ENCODE results near the gene NTM. TPM values are rescaled to one million over a fixed set of nuclear protein-coding genes. Genes with fewer than 3 reads are reported as not detected.
A peak's percentile ranks its signal among the peaks of the same experiment; 100 is the strongest.

The NTM gene
- total and polyA plus RNA-seq, 2 of the 8 experiments (the other 6 are each of a cell fraction or from before 2014, with no cell fraction given), result 13.4 to 20.0 TPM

DNA sequence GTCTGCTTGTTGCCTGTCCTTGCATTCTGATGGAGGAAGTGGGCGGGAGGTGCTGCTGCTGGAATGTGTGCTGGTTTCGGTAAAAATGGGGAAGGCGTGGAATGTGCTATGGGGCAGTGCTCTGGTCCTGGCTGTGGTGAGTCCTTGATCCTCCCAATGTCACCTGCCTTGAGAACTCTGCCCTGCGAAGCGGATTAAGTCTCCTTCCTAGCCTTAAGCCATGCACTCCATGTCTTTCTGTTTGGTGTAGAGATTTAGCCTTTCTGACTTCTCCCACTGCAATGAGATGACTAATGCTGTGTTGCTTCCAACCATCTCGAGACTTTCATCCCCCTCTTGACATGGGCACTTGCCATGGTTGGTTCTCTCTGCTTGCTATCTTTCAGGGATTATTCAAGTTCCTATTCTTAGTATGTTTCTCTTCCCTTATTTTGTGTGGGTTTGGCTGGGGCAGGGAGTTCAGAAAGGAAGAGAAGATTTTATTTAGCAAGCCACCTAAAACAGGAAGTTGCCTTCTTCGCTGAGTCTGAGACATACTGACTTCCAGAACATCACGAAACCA, 687.9 kb downstream of the NTM start:
- Histone ChIP-seq H4K5ac (ENCODE audit: insufficient read length, low read depth, low read length) (no peak overlapping the region), H2BK12ac (ENCODE audit: low read depth, low read length) (peak overlapping the region; percentile 13; the same call in 1 of the 2 replicates), H2AFZ (ENCODE audit: low read length) (no peak overlapping the region), H4K91ac (replicated peaks; ENCODE audit: insufficient read length, low read length) (no peak overlapping the region), H4K8ac (ENCODE audit: extremely low read depth, insufficient read depth, low read length) (no peak overlapping the region), H2BK120ac (replicated peaks; ENCODE audit: low read depth, low read length) (no peak overlapping the region), H3K79me2 (ENCODE audit: control insufficient read depth in 1 of 2, insufficient read depth in 2 of 2, low read length in 2 of 2) (no peaks in the 10 kb centered on the region), H3K18ac (ENCODE audit: extremely low read depth, low read length) (no peak overlapping the region), H3K4ac (replicated peaks; ENCODE audit: insufficient read length, low read depth, low read length) (no peak overlapping the region), H3K36me3 (ENCODE audit: control insufficient read depth in 2 of 4, insufficient read depth in 4 of 4, low read length in 3 of 4) (no peaks in the 10 kb centered on the region), H3K4me1 (replicated peaks in 1 of 4; ENCODE audit: control insufficient read depth in 3 of 4, insufficient read depth in 4 of 4, low read length in 3 of 4) (no peaks in the 10 kb centered on the region), H4K20me1 (replicated peaks in 1 of 2; ENCODE audit: control insufficient read depth in 1 of 2, insufficient read depth in 2 of 2, low read length in 2 of 2) (no peaks in the 10 kb centered on the region), H2AK5ac (ENCODE audit: low read depth, low read length) (no peak overlapping the region), H3K9me3 (ENCODE audit: insufficient read depth in 2 of 2, low read depth in 1 of 2, low read length in 1 of 2) (no peaks in the 10 kb centered on the region), H3K9ac (replicated peaks in 1 of 4; ENCODE audit: extremely low read depth in 1 of 4, low read depth in 3 of 4, low read length in 3 of 4) (no peak overlapping the region), H3K23ac (ENCODE audit: insufficient read length) (no peak overlapping the region), H3K14ac (ENCODE audit: insufficient read length) (no peak overlapping the region), H3K4me2 (ENCODE audit: insufficient read depth in 1 of 2, low read depth in 2 of 2, low read length in 2 of 2) (no peak overlapping the region), H3K27ac (ENCODE audit: low read depth, low read length) (no peak overlapping the region), H3K56ac (replicated peaks; ENCODE audit: insufficient read length, low read depth, low read length) (no peak overlapping the region), H3K79me1 (ENCODE audit: low read depth, low read length) (no peaks in the 10 kb centered on the region), H2BK20ac (ENCODE audit: low read length) (no peak overlapping the region), H3K27me3 (replicated peaks in 1 of 4; ENCODE audit: control insufficient read depth in 3 of 4, extremely low read depth in 1 of 4, insufficient read depth in 3 of 4, low read length in 3 of 4) (no peaks in the 10 kb centered on the region), H3K23me2 (ENCODE audit: low read depth, low read length) (no peaks in the 10 kb centered on the region; the same call in 1 of the 2 replicates), H3K4me3 (ENCODE audit: extremely low read depth in 1 of 4, insufficient read depth in 2 of 4, low read depth in 3 of 4, low read length in 4 of 4) (no peak overlapping the region), H2BK5ac (ENCODE audit: low read depth, low read length) (no peak overlapping the region), H2BK15ac (ENCODE audit: low read length) (no peak overlapping the region)
- WGBS, 2 experiments (ENCODE audit: extremely low coverage in 1 of 2, insufficient coverage in 1 of 2, insufficient read length in 1 of 2, insufficient replicate concordance in 2 of 2, low coverage in 1 of 2, low lambda C conversion rate in 2 of 2, missing lambda C conversion rate in 1 of 2), result 85% methylated on average over 8 of the region's 8 CpGs; no CpG with 5 or more reads in 1 of the 2 experiments
- no peak for FAIRE-seq
- ChIA-PET CTCF (ENCODE audit: partially characterized antibody) (interaction anchor here (1.3 kb wide), 2 partner anchors 56 to 168 kb away, joined by 3 to 4 read pairs; no protein-coding TSS in a partner anchor), POLR2A (ENCODE audit: partially characterized antibody) (no interaction called here)
- TF ChIP-seq JUN (IDR thresholded peaks at IDR 0.05; ENCODE audit: low read depth, low read length), result no peak
- TF ChIP-seq TEAD4 (IDR thresholded peaks at IDR 0.05; ENCODE audit: low read depth, low read length), result peak; percentile 87
- no peak for DNase-seq (ENCODE audit: low read depth in 1 of 2, low spot score in 2 of 2)
